ENCODE measurements around the gene CRELD2.

The CRELD2 gene

DNA sequence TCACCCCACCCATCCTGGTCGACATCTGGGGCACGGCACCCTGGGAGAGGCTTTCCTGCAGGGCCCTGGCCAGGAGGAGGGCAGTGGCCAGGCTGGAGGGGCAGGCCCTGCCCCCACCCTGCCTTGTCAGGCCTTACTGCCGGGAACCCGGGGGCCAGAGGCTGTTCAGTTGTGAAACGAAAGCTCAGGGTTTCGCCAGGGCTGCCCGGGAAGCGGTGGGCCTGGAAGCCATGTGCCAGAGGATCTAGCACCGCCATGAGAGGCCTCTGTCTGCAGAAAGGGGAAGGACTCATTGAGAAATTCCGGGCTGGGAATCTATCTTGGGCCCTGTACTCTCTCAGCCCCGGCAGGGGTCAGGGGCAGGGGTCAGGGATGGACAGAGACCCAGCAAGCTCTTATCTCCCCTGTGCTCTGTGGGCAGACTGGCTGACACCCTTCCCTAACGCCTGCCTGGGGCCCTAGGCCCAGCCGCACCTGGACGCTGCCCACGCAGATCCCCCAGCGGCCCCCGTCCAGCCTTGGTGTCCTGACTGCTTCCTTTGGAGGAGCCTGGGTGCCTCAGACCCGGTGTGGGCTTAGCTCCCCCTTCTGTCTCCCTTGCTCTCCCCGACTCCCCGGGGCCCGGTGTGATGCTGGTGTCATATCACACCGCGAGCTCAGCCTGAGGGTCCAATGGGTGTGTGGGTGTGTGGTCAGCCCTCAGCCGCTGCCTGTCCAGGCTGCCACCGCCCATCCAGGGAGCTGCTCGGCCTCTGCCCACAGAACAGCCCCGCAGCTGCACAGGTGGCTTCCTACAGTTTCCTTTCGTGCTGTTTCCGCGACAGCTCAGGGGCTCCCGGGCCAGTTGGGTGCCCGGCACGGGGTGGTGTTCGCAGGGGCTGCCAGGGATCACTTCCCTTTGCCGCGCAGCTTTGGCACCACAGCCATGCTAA, 48.6 kb downstream of the CRELD2 start:
- Histone ChIP-seq H3K27ac (ENCODE audit: poor library complexity, severe bottlenecking) (no peak overlapping the region), H3K27me3 (ENCODE audit: insufficient read depth, poor library complexity, severe bottlenecking) (no peaks in the 10 kb centered on the region), H3K4me1 (ENCODE audit: insufficient read depth, poor library complexity, severe bottlenecking) (peaks cover 15% of the 10 kb centered on the region), H3K9me3 (ENCODE audit: severe bottlenecking) (no peaks in the 10 kb centered on the region), H3K36me3 (ENCODE audit: low read depth) (peaks cover 28% of the 10 kb centered on the region), H3K4me3 (ENCODE audit: severe bottlenecking) (no peak overlapping the region)
- DNase-seq (ENCODE audit: low spot score) (peak; percentile 60), ATAC-seq (ENCODE audit: low read depth) (no peak)
- TF ChIP-seq, protein P1, sequence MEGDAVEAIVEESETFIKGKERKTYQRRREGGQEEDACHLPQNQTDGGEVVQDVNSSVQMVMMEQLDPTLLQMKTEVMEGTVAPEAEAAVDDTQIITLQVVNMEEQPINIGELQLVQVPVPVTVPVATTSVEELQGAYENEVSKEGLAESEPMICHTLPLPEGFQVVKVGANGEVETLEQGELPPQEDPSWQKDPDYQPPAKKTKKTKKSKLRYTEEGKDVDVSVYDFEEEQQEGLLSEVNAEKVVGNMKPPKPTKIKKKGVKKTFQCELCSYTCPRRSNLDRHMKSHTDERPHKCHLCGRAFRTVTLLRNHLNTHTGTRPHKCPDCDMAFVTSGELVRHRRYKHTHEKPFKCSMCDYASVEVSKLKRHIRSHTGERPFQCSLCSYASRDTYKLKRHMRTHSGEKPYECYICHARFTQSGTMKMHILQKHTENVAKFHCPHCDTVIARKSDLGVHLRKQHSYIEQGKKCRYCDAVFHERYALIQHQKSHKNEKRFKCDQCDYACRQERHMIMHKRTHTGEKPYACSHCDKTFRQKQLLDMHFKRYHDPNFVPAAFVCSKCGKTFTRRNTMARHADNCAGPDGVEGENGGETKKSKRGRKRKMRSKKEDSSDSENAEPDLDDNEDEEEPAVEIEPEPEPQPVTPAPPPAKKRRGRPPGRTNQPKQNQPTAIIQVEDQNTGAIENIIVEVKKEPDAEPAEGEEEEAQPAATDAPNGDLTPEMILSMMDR (IDR thresholded peaks at IDR 0.05; ENCODE audit: poor library complexity, severe bottlenecking) = no peak

DNA sequence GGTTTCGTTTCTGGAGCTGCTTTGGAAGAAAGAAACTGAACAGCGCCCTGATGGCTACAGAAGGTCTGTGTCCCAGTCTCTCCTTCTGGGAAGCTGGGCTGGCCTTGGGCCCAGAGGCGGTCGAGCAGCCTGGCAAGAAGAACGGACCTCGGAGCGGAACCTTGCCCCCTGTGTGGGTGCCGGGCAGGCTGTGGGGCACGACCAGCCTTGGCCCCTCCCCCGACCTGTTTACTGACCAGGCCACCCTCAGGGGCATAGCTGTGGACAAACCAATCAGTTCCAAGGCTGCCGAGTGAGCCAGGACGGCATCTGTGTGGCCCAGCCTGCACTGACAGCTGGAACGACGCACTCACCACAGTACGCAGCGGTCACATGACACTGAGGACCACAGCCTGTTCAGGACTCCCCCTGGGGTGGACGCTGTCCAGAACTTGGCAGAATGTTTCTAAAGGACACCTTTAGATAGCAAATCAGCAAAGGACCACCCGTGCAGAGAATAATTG, 49.3 kb downstream of the CRELD2 start:
- ATAC-seq (ENCODE audit: low read depth) (no peak), DNase-seq (ENCODE audit: low spot score) (no peak)
- Histone ChIP-seq H3K4me1 (ENCODE audit: insufficient read depth, poor library complexity, severe bottlenecking) (peaks cover 15% of the 10 kb centered on the region), H3K27ac (ENCODE audit: poor library complexity, severe bottlenecking) (no peak overlapping the region), H3K4me3 (ENCODE audit: severe bottlenecking) (no peak overlapping the region), H3K9me3 (ENCODE audit: severe bottlenecking) (no peaks in the 10 kb centered on the region), H3K36me3 (ENCODE audit: low read depth) (peaks cover 24% of the 10 kb centered on the region), H3K27me3 (ENCODE audit: insufficient read depth, poor library complexity, severe bottlenecking) (no peaks in the 10 kb centered on the region)
- TF ChIP-seq, protein P1 (IDR thresholded peaks at IDR 0.05; ENCODE audit: poor library complexity, severe bottlenecking) = no peak

DNA sequence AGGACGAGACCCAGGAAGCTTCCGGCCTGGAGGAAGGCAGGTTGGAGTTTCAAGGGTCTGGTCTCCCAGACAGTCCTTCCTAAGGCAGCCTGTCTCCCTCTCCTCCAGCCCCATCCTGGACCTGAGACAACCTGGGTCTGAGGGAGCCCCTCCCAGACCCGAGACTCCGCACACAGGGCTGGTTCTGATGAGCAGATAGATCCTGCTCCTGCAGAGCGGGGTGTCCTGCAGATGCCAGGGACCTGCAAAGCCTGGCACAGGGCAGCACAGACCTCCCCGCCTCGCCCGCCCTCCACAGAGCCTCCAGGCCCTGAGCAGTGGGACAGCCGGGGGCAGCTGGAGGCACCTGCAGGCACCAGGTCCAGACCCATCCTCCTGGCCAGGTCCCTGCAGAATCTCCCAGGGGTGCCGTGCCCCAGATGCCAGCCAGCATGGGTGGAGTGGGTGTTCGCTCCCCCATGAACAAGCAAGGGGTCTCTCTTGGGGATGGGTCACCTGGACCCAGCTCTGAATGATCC, 49.9 kb downstream of the CRELD2 start:
- Histone ChIP-seq H3K9me3 (ENCODE audit: severe bottlenecking) (no peaks in the 10 kb centered on the region), H3K4me3 (ENCODE audit: severe bottlenecking) (no peak overlapping the region), H3K4me1 (ENCODE audit: insufficient read depth, poor library complexity, severe bottlenecking) (peaks cover 9% of the 10 kb centered on the region), H3K36me3 (ENCODE audit: low read depth) (peaks cover 18% of the 10 kb centered on the region), H3K27me3 (ENCODE audit: insufficient read depth, poor library complexity, severe bottlenecking) (no peaks in the 10 kb centered on the region), H3K27ac (ENCODE audit: poor library complexity, severe bottlenecking) (no peak overlapping the region)
- TF ChIP-seq, protein P1 (IDR thresholded peaks at IDR 0.05; ENCODE audit: poor library complexity, severe bottlenecking) = no peak
- ATAC-seq (ENCODE audit: low read depth) (0 out of 3 replicates have a peak, but pooled peaks have one; percentile 1), DNase-seq (ENCODE audit: low spot score) (no peak)

DNA sequence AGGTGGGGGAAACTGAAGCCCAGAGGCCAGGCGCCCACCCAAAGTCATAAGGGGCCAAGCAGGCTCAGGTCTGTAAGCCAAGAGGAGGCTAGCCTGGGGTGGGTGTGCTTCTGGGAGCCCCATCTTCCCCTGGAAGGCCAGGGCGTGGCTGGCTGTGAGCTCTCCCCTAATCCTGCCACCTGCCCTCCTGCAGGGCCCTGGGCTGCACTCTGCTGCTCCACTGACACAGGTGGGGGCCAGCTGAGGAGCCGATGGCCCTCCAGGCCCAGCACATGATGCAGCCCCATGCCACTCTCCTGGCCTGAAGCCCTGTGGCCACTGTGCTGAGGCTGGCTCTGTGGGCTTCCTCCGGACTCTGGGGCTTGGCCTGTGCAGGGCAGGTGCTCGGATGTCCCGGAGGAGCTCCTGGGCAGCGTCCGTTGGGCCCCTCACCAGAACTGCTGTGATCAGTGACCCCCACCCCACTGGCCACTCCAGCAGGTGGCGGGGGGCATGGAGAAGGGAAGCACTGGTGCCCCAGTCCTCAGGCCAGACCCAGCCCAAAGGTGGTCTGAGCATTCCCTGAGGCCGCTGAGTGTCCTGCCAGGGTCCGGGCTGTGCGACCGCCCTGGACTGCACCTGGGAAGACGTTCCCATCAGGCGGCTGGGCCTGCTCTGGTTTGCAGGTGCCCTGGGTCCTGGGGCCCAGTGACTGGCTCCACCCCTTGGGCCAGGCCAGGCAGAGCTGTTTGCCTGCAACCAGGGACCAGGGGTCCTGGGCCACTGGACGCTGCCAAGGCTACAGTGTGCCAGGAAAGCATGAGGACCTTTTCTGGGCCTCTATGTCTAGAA, 50.6 kb downstream of the CRELD2 start:
- H3K27ac ChIP-seq (ENCODE audit: poor library complexity, severe bottlenecking) = no peak overlapping the region
- TF ChIP-seq, protein P1 (IDR thresholded peaks at IDR 0.05; ENCODE audit: poor library complexity, severe bottlenecking) = no peak
- no peaks in the 10 kb centered on the region for H3K9me3 ChIP-seq (ENCODE audit: severe bottlenecking)
- peaks cover 4% of the 10 kb centered on the region for H3K4me1 ChIP-seq (ENCODE audit: insufficient read depth, poor library complexity, severe bottlenecking)
- peaks cover 11% of the 10 kb centered on the region for H3K36me3 ChIP-seq (ENCODE audit: low read depth)
- ATAC-seq (ENCODE audit: low read depth) = 0 out of 3 replicates have a peak, but pooled peaks have one; percentile 1
- no peak overlapping the region for H3K4me3 ChIP-seq (ENCODE audit: severe bottlenecking)
- no peaks in the 10 kb centered on the region for H3K27me3 ChIP-seq (ENCODE audit: insufficient read depth, poor library complexity, severe bottlenecking)
- peak; percentile 59 for DNase-seq (ENCODE audit: low spot score)
